Measurements from ENCODE around the gene SPATA9. TPM values are rescaled to one million over a fixed set of nuclear protein-coding genes. Genes with fewer than 3 reads are reported as not detected.

The SPATA9 gene, protein sequence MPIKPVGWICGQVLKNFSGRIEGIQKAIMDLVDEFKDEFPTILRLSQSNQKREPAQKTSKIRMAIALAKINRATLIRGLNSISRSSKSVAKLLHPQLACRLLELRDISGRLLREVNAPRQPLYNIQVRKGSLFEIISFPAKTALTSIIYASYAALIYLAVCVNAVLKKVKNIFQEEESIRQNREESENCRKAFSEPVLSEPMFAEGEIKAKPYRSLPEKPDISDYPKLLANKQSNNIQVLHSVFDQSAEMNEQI
- 0.36 TPM in 1 of 2 replicates, not detected in the other for total RNA-seq (2014; rRNA removed; shearing (Covaris generic))

DNA sequence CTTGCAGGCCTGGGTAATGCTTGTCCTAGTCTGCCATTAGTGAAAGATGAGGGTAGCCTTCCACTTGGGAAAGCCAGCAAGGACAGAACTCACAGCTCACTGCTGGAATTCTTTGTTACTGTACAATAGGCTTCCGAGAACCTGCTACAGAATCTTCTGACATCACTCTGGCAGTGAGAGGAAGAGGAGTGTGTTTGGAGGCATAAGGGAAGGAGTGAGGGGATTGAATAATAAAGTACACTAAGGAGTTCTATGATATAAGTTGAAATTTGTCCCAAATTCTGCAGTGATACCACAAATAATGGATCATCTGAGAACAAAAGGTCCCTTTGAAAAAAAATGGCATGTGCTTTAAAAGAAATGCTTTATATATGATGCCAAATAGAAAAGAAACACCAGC, at the start of gene SPATA9:
SPATA9 (minus strand) TSS at position 101 of the 400 bp plus-strand sequence. CDS start 137 bp downstream, outside the sequence.
- no peak for DNase-seq (ENCODE audit: low read depth)

DNA sequence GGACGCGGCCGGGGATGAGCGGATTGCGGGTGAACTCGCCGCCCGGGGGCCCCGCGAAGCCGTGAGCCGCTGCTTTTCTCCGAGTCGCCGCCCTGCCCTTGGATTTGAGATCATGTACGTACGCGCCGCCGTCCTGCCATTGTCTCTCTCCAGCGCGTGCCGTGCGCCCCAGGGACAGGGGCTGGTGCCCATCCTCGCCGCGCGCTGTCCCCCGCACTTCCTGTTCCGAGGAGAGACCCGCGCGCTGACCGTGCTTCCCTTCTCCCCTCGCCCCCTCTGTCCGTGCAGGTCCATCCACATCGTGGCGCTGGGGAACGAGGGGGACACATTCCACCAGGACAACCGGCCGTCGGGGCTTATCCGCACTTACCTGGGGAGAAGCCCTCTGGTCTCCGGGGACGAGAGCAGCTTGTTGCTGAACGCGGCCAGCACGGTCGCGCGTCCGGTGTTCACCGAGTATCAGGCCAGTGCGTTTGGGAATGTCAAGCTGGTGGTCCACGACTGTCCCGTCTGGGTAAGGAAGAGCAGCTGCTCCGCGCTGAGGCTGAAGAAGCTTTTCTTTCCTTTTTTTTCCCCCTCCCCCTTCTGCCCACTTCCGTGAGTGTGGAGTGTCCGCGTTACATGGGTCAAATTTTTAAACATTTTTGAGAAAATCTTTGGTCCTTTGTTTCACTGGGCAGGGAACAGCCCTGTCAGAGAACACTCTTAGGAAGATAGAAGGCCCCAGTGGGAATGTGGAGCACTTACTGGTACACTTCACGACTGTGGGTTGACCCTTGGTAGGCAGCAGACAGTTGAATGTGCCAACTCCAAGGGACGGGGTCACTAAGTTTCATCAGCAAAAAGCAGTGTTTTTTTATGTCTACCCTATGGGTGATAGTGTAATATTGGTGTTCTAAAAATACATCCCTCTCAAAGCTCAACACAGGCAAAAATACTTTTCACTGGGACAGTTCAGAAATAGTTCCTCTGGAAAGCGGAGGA, 49.1 kb upstream of the SPATA9 start:
- DNase-seq (ENCODE audit: low read depth), result peak; percentile 40

DNA sequence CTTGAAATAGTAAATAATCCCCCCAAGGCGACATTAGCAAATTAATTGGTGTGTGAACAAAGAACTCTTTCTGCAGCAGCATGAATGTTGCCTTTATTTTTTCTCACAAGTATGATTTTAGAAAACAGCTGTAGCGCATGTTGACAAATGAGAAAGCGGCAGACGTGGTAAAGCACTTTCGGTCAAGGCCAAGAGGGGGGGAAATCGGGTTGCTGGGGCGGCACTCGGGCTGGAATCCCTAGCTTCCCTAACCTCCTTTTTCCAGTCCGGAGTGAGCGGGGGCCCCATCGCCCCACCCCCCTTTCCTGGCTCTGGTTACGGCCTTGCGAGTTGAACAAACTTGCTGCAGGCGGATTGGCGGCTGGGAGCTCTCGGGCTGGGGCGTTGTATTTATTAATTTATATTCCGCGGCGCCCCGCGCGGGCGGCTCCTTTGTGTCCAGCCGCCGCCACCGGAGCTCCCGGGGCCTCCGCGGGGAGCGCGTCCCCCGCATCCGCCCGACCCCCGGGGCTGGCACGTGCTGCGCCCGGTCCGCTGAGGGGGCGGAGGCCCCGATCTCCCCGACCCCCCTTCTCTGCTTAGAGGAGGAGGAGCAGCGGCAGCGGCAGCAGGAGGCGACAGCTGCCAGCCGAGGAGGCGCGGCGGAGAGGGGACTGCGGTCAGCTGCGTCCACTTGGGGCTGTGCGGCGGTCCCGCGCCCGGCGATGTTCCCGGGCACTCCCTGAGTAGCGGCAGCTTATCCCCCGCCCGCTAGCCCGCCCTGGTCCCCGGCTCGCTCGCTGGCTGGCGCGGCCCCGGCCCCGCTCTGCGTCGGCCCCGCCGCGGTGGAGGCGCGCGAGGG, 48.2 kb upstream of the SPATA9 start, which contains the start of gene RHOBTB3:
RHOBTB3 (plus strand) TSS at position 607 of the 841 bp plus-strand sequence. CDS start 347 bp downstream, outside the sequence.
- peak; percentile 92 for DNase-seq (ENCODE audit: low read depth)

DNA sequence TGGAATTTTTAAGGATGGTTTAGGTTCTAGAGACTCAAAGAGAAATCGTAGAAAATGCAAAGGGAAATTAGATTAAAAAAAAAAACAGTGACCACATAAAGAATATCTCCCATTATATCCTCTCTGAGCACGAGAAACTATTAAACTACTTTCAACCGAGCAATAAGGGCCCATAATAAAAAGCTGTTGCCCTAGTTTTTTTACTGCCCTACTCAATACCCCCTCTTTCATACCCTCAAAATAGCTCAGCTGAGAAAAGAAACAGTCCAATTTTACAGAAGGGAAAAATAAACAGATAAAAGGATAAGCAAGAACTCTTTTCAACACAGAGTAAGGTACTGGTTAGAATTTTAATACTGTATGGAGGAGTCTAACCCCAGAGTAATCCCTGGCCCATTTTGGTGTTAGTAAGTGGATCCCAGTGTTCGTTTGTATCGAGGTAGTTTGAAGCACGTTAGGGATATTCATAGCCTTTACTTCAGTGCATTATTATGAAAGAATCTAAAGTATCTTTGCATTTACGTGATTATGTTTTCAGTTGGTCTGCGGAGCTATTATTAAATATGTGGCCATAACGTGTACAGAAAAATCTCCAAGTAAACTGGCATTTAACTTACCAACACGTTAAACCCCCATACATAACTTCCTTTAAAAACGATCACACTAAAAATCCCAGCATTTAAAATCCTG, 47.4 kb upstream of the SPATA9 start:
- no peak for DNase-seq (ENCODE audit: low read depth)

DNA sequence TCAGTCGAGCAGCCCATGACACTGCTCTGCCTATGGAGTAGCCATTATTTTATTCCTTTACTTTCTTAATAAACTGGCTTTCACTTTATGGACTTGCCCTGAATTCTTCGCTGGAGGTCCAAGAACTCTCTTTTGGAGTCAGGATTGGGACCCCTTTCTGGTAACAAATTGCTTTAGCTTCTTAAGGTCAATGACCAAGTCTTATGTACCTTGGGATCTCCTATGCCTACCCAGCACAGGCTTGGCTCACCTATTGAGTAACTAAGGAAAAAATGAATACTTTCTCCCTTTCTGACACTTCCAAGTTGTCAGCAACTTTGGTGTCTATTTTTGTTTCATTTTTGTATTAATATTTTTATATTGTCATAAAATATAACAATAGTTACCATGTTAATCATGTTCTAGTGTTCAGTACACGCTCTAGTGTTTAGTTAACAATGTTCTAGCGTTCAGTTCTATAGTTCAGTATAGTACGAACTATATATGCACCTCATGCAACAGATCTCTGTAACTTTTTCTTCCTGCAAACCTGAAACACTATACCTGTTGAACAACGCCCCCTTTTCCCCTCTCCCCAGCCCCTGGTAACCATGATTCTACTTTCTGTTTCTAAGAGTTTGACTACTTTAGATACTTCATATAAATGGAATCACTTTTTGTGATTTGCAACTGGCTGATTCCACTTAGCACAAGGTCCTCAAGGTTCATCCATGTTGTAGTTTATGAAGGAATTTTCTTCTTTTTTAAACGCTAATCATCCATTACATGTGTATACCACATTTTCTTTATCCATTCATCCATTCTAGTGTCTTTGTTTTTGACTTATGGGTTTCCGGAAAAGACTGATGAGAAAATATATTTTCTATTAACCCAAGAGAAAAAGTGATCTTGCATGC, 46.6 kb upstream of the SPATA9 start:
- no peak for DNase-seq (ENCODE audit: low read depth)

DNA sequence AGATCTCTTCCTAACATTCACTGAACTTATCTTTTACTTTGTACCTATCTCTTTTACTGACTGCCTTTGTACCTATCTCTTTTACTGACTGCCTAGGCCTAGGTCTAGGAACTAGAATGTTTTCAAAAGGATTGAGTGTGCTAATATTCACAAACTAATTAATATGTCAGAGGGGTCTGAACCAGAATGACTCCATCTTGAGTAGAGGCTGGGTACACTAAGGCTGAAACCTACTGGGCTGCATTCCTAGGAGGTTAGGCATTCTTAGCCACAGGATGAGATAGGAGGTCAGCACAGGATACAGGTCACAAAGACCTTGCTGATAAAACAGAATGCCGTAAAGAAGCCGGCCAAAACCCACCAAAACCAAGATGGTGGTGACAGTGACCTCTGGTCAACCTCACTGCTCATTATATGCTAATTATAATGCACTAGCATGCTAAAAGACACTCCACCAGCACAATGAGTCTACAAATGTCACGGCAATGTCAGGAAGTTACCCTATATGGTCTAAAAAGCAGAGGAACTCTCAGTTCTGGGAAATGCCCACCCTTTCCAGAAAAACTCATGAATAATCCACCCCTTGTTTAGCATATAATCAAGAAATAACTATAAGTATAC, 45.8 kb upstream of the SPATA9 start:
- peak; percentile 63 for DNase-seq (ENCODE audit: low read depth)

DNA sequence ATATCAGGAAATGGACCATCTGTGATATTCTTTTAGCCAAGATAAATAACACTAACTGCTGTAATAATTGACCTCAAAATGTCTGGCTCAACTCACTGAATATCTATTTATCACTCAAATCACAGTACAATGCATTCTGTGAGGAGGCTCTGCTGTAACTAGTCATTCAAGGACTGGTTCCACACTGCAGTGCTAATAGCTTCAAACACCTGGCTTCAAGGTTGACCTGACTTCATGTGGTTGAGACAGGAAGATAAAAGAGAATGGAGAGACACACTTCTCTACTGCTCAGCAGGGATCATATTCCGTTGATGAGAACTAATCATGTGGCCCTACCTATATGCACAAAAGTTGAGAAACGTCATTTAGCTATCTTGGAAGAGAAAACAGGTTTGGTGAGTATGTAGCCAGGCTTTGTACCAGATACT, 45.0 kb upstream of the SPATA9 start:
- no peak for DNase-seq (ENCODE audit: low read depth)

DNA sequence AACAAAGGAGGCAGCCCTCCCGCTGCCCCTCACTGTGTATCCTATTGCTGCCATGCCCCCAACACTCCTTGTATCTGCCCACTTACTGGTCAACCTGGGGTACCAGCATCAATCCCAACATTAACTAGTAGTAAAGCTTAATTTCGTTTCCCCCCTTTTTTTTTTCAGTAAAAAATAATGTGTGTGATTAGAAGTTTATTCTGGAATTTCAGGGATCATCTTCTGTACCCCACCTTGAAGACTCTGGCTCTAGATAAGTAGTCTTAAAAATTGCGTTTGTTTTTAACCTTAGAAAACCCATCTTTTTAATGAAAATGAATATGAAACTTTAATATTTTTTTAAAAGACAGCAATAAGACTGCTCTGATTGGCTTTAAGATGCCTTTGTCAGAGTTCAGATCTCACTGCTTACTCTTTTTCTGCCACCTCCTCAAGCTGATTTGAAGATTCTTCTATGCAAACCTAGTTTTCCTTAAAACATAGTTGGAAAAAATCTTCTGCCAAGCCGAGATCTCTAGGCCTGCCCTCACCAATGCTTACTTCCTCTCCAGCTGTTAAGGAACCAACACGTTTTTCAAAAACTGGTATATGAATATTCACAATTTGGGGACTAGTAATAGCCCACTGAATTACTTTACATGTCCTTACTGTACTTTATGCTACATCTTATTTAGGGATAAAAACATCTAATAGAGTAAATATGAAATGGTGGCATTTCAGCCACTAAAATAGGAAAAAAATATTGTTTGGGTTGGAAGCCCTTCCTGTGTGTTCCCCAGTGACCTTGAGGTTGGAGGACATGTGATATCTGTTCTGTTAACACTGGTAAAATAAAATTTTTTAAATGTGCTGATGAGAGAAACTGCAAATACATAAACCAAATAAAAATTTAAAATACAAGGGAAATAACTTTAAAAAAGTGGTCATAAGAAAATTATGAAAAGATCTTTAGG, 44.3 kb upstream of the SPATA9 start:
- no peak for DNase-seq (ENCODE audit: low read depth)

DNA sequence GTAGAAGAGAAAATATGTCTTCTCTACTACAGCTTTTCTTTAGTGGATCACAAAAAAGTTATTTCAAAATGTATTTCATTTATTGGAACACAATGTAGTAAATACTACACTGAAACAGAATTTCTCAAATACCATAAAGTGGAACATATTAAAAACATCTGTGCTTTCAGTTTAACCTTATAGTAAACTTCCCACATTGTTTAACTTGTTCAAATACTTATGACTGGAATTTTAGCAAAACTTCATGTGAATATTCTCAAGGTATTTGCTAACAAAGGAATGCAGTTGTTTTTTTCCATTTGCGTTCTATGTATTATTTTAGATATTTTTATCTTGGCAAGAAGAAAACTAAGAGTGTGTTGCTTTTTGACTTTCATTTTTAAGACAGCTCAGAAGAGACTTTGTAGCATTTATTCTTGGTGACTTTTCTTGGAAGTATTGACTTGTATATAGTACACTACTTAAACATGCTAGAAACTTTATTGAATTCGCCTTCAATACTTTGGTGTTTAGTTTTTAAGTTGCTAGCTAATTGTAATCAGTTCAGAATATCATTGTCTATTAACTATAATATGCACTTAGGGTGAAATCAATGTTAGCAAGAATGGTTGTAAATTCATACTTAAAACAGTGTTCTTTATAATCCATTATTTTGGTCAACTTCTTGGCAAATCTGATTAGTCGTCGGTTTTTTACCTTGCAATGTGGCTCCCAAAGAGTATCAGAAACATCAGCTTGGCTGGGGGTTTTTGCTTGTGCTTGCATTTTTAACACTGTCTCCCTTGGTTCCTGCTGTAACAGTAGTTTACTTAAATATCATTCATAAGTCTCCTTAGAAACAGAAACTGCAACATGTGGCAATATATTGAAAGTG, 43.4 kb upstream of the SPATA9 start:
- DNase-seq (ENCODE audit: low read depth), result no peak

DNA sequence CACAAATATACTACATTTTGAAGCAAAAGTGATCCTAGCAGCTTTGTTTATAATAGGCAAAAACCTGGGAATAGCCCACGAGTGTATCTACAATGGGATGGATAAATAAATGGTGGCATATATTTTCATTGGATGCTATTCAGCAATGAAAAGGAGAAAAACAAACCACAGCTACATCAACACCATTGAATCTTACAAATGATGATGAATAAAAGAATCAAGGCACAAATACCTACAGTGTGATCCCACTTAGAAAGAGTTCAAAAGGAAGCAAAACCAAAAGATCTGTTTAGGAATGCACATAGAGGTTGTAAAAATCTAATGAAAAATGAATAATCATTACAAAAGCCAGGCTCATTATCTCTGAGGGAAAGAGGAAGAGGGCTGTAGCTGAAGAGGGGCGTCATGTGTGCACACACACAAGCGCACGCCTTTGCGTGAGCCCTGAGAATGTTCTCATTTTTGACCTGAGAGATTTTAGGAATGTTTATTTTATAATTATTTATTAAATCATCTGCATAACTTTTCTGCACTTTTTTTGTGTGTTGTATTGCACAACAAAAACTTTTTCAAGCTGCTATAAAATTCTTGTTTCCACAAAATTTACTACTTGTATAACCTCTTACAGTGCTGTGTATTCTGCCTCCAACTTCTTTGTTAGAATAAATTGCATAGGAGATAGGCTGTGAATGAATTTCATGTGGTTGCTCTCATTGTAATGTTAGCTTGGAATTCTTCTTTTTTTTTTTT, 42.5 kb upstream of the SPATA9 start:
- DNase-seq (ENCODE audit: low read depth), result no peak

DNA sequence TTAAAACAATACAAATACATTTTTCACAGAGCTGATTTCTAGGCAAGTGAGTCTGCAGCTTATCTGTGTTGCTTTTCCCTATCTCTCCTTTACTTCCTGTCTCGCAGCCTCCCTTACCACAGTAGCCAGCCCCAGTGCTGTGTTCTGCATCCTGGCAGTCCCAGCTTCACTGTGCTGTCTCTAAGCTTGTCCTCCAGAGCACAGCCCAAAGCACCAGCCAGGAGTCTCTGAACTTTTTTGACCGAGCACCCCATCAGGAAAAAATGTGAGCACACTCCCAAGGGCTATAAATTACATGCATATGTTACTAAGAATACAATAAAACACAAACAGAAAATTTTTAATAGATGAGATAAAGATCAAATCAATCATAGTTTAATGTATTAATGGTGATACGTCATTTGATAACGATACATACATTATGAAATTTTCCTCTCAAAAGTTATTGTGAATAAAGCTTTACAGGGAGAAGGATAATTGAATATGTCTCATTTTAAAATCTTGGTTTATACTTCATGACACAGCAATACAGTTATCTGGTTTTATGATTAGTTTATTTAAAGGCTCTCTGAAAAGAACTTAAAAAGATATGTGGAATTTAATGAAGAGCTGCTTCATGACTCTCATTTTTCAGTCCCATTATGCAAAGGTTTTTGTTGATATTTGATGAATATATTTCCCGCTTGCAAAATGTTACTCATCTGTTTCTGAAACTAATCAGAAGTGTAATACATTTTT, 41.0 kb upstream of the SPATA9 start:
- DNase-seq (ENCODE audit: low read depth), result no peak

DNA sequence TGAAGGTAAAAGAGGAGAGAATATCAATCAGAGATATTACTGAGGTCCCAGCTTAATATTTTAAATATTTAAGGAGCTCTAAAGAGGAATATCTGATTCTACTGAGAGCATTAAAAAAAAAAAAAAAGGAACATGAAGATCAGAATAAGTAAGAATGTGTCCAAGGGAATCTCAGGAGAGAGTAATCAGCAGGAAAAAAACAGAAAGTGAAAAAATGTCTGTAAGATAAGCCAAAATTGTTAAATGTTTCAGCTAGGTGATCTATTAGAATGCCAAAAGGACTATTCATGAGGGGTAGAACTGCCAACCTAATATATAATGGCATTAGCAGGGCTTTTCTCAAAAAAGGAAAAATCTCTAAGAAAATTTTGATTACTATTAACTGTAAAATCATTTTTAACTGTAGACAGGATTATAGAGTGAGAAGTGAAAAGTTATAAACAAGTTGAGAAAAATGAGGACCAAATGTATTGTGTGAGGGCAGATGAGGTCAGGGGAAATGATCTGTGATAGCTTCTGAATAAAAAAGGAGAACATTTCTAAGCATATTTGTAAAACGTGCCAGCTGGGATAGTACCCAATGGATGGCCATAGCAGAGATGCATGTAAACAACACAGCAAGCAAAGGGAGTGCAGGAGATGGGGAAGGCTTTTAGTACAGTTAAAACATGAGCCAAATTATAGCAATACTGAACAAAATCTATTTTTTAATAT, 38.9 kb upstream of the SPATA9 start:
- DNase-seq (ENCODE audit: low read depth), result no peak

DNA sequence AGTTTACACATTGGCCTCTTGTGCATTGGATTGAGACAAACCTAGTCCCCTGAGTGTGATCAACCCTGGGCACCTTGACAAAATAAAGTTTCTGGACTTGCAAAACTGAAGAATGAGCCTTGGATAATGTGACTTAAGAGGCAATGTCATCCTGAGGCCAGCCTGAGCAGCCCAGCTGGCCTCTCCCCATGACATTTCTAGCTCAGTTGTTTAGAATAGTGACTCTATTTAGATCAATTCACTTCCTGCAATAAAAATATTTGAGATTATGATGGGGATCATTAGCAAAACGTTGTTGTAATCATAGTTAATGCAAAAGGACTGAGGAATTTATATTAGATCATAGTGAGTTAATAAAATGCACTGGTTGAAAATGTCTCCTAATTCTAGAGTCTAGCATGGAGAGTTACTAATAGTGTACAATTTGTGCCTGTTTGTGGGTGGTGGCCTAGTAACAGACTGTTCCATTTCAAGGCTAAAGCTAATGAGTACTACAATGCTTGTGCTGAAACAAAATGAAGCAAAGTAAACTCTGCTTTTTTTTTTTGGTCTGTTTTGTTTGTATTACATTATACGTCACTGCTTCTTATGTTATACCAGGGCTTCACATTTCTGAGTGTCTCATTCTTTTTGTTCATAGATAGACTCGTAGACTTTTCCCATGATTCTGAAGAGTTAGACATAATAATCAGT, 37.4 kb upstream of the SPATA9 start:
- DNase-seq (ENCODE audit: low read depth), result no peak

DNA sequence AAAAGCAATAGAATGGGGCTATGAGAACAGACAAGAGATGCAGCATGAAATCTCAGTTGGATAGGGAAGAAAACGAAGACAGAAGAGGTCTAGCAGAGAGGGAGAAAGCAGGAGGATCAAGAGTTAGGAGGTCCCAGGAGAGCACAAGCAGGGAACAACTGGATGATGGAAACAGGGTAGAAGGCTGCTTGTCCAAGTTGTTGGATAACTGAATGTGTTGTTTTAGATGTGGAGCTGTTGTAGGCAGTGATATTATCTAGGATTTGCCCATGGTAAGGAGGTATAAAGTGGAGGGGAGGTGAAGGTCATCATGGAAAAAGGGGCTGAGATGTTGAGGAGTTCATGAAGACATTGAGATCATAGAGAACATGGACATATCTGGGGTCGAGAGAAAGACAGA, 35.9 kb upstream of the SPATA9 start:
- DNase-seq (ENCODE audit: low read depth), result no peak

DNA sequence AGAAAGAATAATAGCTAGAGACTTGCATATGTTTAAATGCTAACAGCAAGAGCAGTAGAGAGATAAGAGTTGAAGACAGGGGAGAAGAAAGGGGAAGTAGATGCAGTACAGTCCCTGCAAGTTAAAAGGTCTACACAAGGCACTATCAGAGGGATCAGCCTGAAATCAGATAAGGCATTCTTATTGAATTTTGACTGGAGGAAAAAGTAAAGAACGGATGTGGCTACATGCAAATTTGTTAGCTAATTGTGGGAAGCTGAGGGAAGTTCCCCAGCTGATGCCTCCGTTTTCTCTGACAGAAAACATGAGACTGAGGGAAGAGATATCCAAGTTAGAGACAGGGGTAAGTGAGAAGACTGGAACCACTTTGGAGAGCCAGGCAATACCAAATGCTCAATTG, 35.4 kb upstream of the SPATA9 start:
- DNase-seq (ENCODE audit: low read depth), result peak; percentile 76
